KMS-11 (cell line): Measurements from ENCODE around the gene ENG.
"Not testable (repeated sequence)": the region's sequence is repeated elsewhere in the genome, so short reads cannot be mapped to it uniquely, and the experiment has no call there.

Experiments
- H2AFZ ChIP-seq: fragments of 200-600 bp; sonication (generic); 2 replicates; pipeline ENCODE4 v1.6.1; 2016; ENCODE audit warnings: antibody characterized with exemption, mixed run types, low read depth
- H3K27ac ChIP-seq: fragments of 200-600 bp; sonication (generic); 2 replicates; pipeline ENCODE4 v1.6.1; 2016; ENCODE audit warnings: mild to moderate bottlenecking, mixed run types
- H3K27me3 ChIP-seq: fragments of 200-600 bp; sonication (generic); 2 replicates; pipeline ENCODE4 v1.6.1; 2017; ENCODE audit warnings: mild to moderate bottlenecking, low read depth, mixed run types, moderate library complexity; ENCODE audit not compliant: insufficient read depth
- H3K36me3 ChIP-seq: fragments of 200-600 bp; sonication (generic); 2 replicates; pipeline ENCODE4 v1.6.1; 2017; ENCODE audit warnings: mild to moderate bottlenecking, mixed run types; ENCODE audit not compliant: insufficient read depth
- H3K4me1 ChIP-seq: fragments of 200-600 bp; sonication (generic); 2 replicates; pipeline ENCODE4 v1.6.1; 2016; ENCODE audit warnings: mild to moderate bottlenecking, low read depth, mixed run types; ENCODE audit not compliant: poor library complexity, severe bottlenecking
- H3K4me2 ChIP-seq: fragments of 200-600 bp; sonication (generic); 2 replicates; pipeline ENCODE4 v1.7.0; 2016; ENCODE audit warnings: mild to moderate bottlenecking, mixed run types
- H3K4me3 ChIP-seq: fragments of 200-600 bp; sonication (generic); IDR thresholded peaks from 2 replicates; pipeline ENCODE4 v1.6.1; 2017; ENCODE audit warnings: low read depth, low read length, mixed read lengths; ENCODE audit not compliant: insufficient read depth
- H3K79me2 ChIP-seq: fragments of 200-600 bp; sonication (generic); 2 replicates; pipeline ENCODE4 v1.6.1; 2016; ENCODE audit warnings: low read depth, mixed run types; ENCODE audit not compliant: insufficient read depth
- H3K9ac ChIP-seq: fragments of 200-600 bp; sonication (generic); 2 replicates; pipeline ENCODE4 v1.6.1; 2016; ENCODE audit warnings: mild to moderate bottlenecking, mixed run types
- H4K20me1 ChIP-seq: fragments of 200-600 bp; sonication (generic); 2 replicates; pipeline ENCODE4 v1.6.1; 2016; ENCODE audit warnings: mild to moderate bottlenecking, mixed run types; ENCODE audit not compliant: insufficient read depth
- CTCF ChIP-seq: fragments of 200-600 bp; sonication (generic); conservative IDR thresholded peaks from 2 replicates; pipeline ENCODE4 v1.6.1; 2017; ENCODE audit warnings: low read depth, mild to moderate bottlenecking, antibody characterized with exemption, low read length, moderate library complexity, mixed read lengths

Gene ENG

GRCh38 chr9:127883959-127884358, 29.5 kb upstream of the ENG start:
- no peak overlapping the region for H3K4me3 ChIP-seq
- H3K36me3 ChIP-seq = no peaks in the 10 kb centered on the region
- no peak overlapping the region for H3K9ac ChIP-seq
- no peak overlapping the region for H3K4me2 ChIP-seq
- H3K27ac ChIP-seq = no peak overlapping the region
- no peak overlapping the region for H2AFZ ChIP-seq
- TF ChIP-seq CTCF = no peak
- H3K4me1 ChIP-seq = no peaks in the 10 kb centered on the region
- H4K20me1 ChIP-seq = no peaks in the 10 kb centered on the region
- H3K79me2 ChIP-seq = no peaks in the 10 kb centered on the region
- H3K27me3 ChIP-seq = no peaks in the 10 kb centered on the region

- not testable (repeated sequence) for H3K4me2 ChIP-seq, H3K79me2 ChIP-seq
Measured at GRCh38 chr9:127881715-127882114, 27.3 kb upstream of the ENG start.

GRCh38 chr9:127880143-127880542, 25.7 kb upstream of the ENG start:
- H3K36me3 ChIP-seq = no peaks in the 10 kb centered on the region
- no peak overlapping the region for H2AFZ ChIP-seq
- no peak overlapping the region for H3K4me2 ChIP-seq
- no peak for TF ChIP-seq CTCF
- H3K27me3 ChIP-seq = no peaks in the 10 kb centered on the region
- no peak overlapping the region for H3K9ac ChIP-seq
- H3K27ac ChIP-seq = no peak overlapping the region
- H4K20me1 ChIP-seq = no peaks in the 10 kb centered on the region
- no peak overlapping the region for H3K4me3 ChIP-seq
- no peaks in the 10 kb centered on the region for H3K4me1 ChIP-seq
- no peaks in the 10 kb centered on the region for H3K79me2 ChIP-seq

More at GRCh38 chr9:127881715-127882114, 27.3 kb upstream of the ENG start:
- not testable (repeated sequence) for H3K4me1 ChIP-seq, H3K27ac ChIP-seq, H3K27me3 ChIP-seq, H3K4me3 ChIP-seq, H3K9ac ChIP-seq, H4K20me1 ChIP-seq, H3K36me3 ChIP-seq, H2AFZ ChIP-seq

GRCh38 chr9:127878652-127879390, 24.4 kb upstream of the ENG start:
- H3K27me3 ChIP-seq = no peaks in the 10 kb centered on the region
- no peak overlapping the region for H3K27ac ChIP-seq
- no peak overlapping the region for H3K4me2 ChIP-seq
- H4K20me1 ChIP-seq = no peaks in the 10 kb centered on the region
- H2AFZ ChIP-seq = no peak overlapping the region
- no peaks in the 10 kb centered on the region for H3K4me1 ChIP-seq
- TF ChIP-seq CTCF = no peak
- H3K79me2 ChIP-seq = no peaks in the 10 kb centered on the region
- no peaks in the 10 kb centered on the region for H3K36me3 ChIP-seq
- H3K9ac ChIP-seq = no peak overlapping the region
- H3K4me3 ChIP-seq = no peak overlapping the region

GRCh38 chr9:127878001-127878651, 23.7 kb upstream of the ENG start:
- no peak for TF ChIP-seq CTCF
- H3K4me1 ChIP-seq = no peaks in the 10 kb centered on the region
- H3K27ac ChIP-seq = no peak overlapping the region
- no peak overlapping the region for H3K9ac ChIP-seq
- no peak overlapping the region for H3K4me2 ChIP-seq
- H4K20me1 ChIP-seq = no peaks in the 10 kb centered on the region
- H3K36me3 ChIP-seq = no peaks in the 10 kb centered on the region
- no peak overlapping the region for H2AFZ ChIP-seq
- no peaks in the 10 kb centered on the region for H3K27me3 ChIP-seq
- H3K79me2 ChIP-seq = no peaks in the 10 kb centered on the region
- H3K4me3 ChIP-seq = no peak overlapping the region
